GM18861 (cell line): ENCODE data around the gene PIANP.

Experiments
- ATAC-seq: cut with Tn5 transposase; IDR thresholded peaks from one replicate; pipeline ENCODE4 v1.9.1; 2021; ENCODE audit not compliant: unreplicated experiment

The PIANP gene

DNA sequence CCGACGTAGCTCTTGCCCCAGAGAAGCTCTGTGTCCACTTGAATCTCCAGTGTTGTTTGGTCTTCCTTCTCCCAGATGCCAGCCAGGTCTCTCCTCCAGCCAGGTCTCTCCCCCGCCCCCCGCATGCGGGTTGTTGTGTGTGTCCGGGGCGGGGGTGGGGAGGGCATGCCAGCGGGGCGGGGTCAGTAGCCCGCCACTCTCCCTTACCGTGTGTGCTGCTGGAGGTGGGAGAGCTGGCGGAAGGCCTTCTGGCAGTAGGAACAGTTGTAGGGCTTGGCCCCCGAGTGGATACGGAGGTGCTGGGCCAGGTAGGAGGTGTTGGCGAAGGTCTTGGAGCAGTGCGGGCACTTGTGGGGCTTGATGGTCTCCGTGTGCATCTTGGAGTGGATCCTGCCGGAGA, 28.5 kb downstream of the PIANP start:
- no peak for ATAC-seq

DNA sequence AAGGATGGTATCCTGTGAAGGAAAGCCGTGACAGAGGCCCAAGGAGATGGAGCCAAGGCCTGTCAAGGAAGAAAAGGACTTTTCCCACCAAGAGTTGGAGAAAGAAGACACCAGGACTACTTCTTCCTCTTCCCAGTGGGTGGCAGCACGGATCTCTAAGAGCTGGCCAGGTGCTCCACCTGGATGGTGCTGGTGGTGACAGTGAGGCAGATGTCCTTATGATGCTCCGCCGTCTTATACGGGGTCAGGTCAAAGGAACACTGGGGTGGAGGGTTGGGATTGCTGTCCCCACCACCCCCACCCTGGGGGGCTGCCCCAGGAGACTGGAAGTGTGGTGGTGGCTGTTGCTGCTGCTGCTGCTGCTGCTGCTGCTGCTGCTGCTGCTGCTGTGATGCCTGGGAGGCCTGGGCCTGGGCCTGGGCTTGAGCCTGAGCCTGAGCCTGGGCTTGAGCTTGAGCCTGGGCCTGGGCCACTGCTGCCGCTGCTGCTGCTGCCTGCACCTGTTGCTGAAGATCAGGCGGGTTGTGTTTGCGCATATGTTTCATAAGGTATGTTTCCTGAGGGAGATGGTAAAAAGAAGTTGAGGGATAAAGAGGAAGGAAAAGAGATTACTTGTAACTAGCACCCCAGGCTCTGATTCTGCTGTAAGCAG, 32.9 kb downstream of the PIANP start:
- ATAC-seq, result no peak

DNA sequence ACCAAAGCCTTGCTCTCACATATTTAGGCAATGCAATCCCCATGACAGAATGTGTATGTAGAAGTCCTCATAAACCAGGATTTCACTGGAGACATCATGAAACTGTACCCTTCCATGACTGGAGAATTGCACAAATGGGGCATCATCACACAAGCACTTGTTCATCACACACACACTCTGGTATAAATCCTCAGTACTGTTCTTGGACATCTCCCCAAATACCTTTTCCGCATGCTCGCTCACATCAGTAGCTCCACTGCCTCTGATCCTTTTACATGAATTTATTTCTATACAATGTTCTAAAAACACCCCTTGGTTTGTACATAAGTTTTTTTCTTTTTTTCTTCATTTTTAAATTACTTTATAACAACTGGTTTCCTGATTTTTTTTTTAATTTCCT, 34.4 kb downstream of the PIANP start:
- no peak for ATAC-seq

DNA sequence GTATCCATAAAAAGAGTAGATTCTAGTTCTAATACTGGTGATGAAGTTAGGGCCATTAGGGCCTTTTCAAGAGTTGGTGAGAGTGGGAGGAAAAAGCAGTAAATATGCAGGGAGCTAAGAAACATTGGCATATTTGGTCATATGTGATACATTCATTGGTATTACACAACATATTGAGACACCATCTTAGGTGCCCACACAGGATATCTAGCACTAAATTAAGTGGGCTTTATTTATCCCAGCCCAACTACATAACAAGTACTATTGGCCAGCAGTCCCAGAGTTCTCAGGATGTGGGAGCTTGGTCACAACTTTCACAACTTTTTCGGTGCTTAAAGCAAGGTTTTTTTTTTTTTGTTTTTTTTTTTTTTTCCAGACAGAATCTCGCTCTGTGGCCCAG, 35.7 kb downstream of the PIANP start:
- no peak for ATAC-seq

DNA sequence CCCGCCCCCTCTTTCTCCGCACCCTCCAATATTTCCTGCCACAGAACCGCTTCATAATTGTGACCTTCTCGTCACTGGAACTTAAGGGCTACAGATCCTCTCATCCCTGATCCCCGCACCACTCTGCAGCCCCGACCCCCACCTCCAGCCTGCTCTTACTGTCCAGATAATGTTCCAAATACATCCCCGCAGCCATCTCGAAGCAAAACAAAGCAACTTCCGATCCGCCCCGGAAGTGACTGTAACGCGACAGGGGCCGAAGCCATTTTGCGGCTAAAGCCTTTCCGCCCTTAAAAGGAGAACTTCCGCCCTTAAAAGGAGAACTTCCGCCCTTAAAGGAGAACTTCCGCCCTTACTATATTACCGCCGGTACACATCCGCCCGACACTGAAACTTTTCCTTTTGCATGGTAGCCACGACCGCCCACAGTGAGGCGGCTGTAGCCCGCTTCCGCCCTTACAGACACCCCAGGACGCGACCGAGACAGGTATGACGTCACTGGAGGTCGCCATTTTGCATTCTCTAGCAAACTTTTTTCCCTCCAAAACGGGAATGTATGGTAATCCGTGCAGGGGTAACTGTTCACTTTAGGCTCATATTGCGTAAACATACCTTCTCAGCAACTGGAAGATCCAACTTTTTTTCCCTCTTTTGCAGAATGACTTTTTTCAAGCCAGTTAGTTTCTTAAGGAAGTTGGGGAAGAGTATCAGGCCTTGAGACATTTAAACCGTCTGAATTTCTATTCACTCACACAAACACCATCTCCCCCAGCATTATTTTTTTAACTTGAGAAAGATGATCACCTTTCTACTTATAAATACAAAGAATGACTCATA, 37.5 kb downstream of the PIANP start, which contains the start of gene ING4:
Gene ING4 (minus strand): TSS at position 214 of the 837 bp plus-strand sequence. CDS start 18 bp downstream, at position 196.
- ATAC-seq, result peak; percentile 92

DNA sequence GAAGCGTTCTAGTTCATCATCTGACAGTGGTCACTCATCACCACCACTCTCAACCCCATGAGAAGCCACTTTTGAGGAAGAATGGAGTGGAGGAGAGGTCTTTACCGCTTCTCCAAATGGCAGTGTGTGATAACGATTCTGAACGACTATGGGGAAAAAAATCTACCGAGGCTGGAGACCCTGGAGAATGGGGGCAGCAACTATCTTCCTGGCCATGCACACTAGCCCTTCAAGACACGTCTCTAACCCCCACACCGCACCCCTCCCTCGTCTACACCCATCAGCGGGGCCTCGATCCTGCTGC, 38.1 kb downstream of the PIANP start:
- ATAC-seq, result no peak

DNA sequence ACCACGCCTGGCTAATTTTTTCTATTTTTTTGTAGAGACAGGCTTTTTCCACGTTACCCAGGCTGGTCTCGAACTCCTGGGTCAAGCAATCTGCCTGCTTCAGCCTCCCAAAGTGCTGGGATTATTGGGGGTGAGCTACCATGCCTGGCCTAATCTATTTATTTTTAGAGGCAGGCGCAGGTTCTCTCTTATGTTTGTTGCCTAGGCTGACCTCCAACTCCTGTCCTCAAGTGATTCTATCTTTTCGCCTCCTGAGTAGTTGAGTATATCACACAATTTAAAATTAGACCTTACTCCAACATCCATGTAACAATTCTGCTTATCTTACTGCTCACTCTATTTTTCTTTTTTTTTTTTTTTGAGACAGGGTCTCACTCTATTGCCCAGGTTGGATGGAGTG, 46.6 kb downstream of the PIANP start:
- ATAC-seq, result no peak

DNA sequence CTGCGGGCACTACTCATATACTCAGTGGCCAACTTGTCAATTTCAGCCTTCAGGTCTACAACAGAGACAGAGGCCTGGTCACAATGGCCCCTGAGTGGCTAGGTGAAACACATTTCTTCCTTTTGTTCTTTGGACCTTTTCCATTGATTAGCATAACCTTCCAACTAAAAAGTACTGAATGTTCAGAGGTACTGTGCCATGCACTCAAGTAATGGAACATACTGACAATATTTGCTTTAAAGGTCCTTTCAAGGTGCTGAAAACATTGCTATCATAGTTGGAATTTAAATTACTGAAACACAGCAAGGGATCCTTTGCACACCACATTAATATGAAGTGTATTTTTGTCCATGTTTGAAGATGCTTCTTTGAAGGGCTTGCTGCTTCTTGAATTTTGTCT, 47.3 kb downstream of the PIANP start:
- ATAC-seq, result no peak

DNA sequence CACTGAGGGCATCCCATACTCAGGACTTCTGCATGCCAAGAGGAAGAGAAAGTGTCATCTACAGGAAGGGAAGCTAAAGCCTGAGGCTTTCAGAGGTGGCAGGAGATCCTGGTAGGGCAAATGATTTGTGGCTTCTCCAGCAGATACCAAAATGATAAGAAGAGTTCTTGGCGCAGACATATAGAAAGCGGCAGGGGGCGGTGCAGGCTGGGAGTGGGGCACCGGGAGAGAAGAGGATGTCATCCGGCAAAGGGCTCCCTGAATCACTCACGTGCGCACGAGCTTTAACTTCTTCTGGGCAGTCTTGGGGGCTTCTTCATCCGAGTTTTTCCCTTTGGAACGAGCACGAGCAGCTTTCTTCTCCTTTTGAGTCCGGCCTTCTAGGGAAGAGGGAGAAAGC, 48.2 kb downstream of the PIANP start:
- no peak for ATAC-seq

DNA sequence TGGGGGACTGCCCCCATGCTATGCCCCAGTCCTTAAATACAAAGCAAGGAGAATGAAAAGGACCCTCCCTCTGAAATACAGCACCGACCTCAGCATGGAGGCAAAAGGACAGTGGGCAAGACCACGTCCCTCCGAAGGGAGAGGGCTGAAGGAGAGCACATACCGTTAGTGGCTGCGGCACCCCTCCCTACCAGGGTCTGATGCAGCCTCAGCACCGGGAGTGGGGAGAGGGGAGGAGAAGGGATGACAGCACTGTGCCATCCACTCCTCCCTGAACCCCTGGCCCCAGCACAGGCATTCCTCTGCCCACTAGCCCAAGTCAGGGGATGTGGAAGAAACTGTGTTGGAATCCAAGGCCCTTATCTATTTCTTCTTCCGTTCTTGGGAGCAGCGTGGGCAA, 49.8 kb downstream of the PIANP start:
- ATAC-seq, result no peak

DNA sequence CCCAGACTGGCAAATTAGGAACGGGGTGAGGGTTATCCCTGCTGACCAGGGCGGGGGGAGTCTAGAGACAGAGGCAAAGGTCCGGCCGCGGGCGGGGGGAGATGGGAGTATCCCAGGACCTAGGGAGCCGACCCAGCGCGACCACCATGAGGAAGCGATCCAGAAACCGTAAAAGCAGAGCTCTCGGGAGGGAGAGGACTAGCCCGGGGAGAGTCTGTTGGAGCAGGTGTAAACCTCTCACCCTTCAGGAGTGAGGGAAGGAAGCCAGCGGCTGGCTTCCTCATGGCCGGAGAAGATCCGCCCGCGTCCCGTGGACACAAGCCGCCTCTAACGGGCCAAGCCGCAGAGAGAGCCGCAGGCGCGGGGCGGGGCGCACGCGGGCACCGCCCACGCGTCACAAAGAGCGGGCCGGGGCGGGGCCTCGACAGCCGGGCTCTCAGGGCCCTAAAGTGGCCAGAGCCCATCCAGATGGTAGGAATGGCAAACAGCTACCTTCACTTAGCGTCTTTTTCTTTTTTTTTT, 53.5 kb downstream of the PIANP start, which contains the start of gene ACRBP:
Gene ACRBP (minus strand): TSS at position 350 of the 522 bp plus-strand sequence. CDS start 66 bp downstream, at position 284.
- ATAC-seq, result peak; percentile 56

DNA sequence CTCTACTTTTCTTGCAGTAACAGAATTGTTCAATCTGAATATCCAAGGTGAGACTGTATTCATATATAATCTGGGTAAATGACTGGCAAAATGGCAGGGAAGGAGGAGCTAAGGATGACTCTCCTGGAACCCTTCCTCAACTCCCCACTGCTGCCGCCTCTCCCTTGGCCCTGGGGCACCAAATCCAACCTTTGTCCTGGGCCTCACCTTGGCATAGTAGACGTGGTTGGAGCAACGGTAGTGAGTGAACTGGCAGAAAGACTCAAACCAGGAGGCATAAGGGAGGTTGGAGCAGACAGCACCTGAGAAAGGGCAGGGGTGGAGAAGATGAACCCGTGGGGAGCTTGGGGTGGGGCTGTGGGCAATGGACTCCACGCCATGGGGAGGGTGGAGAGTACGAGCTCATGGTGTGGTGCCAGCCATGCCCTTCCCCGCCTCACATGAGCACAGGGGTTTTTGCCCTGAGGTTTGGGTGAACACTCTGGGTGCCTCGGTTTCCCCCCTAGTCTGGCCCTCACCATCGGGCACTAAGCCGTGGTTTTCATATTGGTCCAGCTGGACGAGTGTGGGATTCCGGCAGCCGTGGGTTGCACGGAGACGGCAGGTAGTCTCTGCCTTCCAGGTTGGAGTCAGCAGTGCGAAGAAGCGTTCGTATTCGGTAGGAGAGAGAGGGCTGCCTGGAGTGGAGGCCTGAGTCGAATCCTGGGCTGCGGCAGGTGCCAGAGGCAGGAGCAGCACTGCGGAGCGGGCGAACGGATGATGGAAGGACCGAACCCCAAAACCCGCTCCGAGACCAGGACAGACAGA, 54.1 kb downstream of the PIANP start:
- ATAC-seq, result no peak

DNA sequence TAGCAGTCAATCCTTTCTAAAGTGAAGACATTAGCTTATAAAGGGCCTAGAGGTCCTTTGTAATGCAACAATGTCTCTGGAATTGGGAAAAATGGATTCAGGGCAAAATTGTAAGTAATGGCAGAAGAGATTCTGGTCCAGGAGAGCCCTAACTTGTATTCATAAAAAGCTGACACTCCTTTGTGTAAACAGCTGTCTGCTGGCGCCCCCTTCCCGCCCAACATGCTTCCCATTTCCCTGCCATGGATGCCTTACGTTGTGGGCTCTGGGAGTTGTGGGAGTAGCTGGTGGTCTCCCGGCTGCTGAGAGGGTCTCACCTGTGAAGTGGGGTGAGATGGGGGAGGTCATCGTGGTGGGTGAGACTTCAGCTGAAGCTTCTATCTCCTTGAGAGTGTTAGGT, 55.7 kb downstream of the PIANP start:
- ATAC-seq, result no peak

DNA sequence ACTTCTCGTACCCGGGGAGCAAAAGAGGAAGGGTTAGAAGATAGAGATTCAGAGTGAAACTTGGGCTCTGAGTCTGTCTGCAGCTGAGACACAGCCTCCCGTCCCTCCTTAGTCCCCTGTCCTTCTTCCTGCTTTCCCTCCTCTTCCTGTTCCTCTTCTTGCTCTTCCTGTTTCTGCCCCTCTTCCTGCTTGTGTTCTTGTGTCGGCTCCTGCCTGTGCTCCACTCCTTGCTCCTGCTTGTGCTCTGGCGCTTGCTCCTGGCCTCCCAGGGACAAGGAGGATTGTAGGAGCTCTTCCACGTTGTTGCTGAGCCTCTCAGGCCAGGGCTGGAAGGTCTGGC, 56.4 kb downstream of the PIANP start:
- no peak for ATAC-seq
